ENCODE measurements around the gene STARD3. TPM values are rescaled to one million over a fixed set of nuclear protein-coding genes. Genes with fewer than 3 reads are reported as not detected.

STARD3 gene
- total and polyA plus RNA-seq, 9 of the 15 experiments (the other 6 are each of a cell fraction or from before 2014, with no cell fraction given) = 0.63 to 87.0 (median 46.0) TPM

DNA sequence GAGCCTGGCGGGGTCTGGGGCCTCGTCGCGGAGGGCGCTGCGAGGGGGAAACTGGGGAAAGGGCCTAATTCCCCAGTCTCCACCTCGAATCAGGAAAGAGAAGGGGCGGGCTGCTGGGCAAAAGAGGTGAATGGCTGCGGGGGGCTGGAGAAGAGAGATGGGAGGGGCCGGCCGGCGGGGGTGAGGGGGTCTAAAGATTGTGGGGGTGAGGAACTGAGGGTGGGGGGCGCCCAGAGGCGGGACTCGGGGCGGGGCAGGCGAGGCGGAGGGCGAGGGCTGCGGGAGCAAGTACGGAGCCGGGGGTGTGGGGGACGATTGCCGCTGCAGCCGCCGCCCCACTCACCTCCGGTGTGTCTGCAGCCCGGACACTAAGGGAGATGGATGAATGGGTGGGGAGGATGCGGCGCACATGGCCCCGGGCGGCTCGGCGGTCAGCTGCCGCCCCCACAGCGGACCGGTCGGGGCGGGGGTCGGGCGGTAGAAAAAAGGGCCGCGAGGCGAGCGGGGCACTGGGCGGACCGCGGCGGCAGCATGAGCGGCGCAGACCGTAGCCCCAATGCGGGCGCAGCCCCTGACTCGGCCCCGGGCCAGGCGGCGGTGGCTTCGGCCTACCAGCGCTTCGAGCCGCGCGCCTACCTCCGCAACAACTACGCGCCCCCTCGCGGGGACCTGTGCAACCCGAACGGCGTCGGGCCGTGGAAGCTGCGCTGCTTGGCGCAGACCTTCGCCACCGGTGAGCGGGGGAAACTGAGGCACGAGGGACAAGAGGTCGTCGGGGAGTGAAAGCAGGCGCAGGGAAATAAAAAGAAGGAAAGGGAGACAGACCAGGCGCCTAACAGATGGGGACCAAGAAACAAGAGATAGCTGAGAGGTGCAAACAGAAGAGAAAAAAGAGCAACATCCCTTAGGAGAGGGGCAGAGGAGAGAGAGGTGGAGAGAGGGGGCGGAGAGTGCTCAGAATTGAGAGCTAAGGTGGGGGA lies 31.3 kb downstream of the STARD3 start, which contains the start of gene PNMT (continued):
- TF ChIP-seq HMG20B (CRISPR knock-in tag; IDR thresholded peaks at IDR 0.05) (no peak), EHMT2 (IDR thresholded peaks at IDR 0.05) (peak; percentile 30; the same call in 1 of the 2 replicates), ZNF280B (CRISPR knock-in tag; IDR thresholded peaks at IDR 0.05) (no peak), KAT2B (IDR thresholded peaks at IDR 0.05; ENCODE audit: low read depth, low read length) (no peak), ZNF134 (CRISPR knock-in tag; conservative IDR thresholded peaks at IDR 0.05) (no peak), SOX6 (IDR thresholded peaks at IDR 0.05) (peak; percentile 41; the same call in 1 of the 2 replicates), PRMT5 (CRISPR knock-in tag; IDR thresholded peaks at IDR 0.05) (no peak)
- TF ChIP-seq, protein P1, sequence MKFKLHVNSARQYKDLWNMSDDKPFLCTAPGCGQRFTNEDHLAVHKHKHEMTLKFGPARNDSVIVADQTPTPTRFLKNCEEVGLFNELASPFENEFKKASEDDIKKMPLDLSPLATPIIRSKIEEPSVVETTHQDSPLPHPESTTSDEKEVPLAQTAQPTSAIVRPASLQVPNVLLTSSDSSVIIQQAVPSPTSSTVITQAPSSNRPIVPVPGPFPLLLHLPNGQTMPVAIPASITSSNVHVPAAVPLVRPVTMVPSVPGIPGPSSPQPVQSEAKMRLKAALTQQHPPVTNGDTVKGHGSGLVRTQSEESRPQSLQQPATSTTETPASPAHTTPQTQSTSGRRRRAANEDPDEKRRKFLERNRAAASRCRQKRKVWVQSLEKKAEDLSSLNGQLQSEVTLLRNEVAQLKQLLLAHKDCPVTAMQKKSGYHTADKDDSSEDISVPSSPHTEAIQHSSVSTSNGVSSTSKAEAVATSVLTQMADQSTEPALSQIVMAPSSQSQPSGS (CRISPR knock-in tag; IDR thresholded peaks at IDR 0.05) = no peak
- TF ChIP-seq, protein P2, sequence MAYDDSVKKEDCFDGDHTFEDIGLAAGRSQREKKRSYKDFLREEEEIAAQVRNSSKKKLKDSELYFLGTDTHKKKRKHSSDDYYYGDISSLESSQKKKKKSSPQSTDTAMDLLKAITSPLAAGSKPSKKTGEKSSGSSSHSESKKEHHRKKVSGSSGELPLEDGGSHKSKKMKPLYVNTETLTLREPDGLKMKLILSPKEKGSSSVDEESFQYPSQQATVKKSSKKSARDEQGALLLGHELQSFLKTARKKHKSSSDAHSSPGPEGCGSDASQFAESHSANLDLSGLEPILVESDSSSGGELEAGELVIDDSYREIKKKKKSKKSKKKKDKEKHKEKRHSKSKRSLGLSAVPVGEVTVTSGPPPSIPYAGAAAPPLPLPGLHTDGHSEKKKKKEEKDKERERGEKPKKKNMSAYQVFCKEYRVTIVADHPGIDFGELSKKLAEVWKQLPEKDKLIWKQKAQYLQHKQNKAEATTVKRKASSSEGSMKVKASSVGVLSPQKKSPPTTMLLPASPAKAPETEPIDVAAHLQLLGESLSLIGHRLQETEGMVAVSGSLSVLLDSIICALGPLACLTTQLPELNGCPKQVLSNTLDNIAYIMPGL (CRISPR knock-in tag; IDR thresholded peaks at IDR 0.05) = peak; percentile 98; the same call in 1 of the 2 replicates
- TF ChIP-seq, protein P3, sequence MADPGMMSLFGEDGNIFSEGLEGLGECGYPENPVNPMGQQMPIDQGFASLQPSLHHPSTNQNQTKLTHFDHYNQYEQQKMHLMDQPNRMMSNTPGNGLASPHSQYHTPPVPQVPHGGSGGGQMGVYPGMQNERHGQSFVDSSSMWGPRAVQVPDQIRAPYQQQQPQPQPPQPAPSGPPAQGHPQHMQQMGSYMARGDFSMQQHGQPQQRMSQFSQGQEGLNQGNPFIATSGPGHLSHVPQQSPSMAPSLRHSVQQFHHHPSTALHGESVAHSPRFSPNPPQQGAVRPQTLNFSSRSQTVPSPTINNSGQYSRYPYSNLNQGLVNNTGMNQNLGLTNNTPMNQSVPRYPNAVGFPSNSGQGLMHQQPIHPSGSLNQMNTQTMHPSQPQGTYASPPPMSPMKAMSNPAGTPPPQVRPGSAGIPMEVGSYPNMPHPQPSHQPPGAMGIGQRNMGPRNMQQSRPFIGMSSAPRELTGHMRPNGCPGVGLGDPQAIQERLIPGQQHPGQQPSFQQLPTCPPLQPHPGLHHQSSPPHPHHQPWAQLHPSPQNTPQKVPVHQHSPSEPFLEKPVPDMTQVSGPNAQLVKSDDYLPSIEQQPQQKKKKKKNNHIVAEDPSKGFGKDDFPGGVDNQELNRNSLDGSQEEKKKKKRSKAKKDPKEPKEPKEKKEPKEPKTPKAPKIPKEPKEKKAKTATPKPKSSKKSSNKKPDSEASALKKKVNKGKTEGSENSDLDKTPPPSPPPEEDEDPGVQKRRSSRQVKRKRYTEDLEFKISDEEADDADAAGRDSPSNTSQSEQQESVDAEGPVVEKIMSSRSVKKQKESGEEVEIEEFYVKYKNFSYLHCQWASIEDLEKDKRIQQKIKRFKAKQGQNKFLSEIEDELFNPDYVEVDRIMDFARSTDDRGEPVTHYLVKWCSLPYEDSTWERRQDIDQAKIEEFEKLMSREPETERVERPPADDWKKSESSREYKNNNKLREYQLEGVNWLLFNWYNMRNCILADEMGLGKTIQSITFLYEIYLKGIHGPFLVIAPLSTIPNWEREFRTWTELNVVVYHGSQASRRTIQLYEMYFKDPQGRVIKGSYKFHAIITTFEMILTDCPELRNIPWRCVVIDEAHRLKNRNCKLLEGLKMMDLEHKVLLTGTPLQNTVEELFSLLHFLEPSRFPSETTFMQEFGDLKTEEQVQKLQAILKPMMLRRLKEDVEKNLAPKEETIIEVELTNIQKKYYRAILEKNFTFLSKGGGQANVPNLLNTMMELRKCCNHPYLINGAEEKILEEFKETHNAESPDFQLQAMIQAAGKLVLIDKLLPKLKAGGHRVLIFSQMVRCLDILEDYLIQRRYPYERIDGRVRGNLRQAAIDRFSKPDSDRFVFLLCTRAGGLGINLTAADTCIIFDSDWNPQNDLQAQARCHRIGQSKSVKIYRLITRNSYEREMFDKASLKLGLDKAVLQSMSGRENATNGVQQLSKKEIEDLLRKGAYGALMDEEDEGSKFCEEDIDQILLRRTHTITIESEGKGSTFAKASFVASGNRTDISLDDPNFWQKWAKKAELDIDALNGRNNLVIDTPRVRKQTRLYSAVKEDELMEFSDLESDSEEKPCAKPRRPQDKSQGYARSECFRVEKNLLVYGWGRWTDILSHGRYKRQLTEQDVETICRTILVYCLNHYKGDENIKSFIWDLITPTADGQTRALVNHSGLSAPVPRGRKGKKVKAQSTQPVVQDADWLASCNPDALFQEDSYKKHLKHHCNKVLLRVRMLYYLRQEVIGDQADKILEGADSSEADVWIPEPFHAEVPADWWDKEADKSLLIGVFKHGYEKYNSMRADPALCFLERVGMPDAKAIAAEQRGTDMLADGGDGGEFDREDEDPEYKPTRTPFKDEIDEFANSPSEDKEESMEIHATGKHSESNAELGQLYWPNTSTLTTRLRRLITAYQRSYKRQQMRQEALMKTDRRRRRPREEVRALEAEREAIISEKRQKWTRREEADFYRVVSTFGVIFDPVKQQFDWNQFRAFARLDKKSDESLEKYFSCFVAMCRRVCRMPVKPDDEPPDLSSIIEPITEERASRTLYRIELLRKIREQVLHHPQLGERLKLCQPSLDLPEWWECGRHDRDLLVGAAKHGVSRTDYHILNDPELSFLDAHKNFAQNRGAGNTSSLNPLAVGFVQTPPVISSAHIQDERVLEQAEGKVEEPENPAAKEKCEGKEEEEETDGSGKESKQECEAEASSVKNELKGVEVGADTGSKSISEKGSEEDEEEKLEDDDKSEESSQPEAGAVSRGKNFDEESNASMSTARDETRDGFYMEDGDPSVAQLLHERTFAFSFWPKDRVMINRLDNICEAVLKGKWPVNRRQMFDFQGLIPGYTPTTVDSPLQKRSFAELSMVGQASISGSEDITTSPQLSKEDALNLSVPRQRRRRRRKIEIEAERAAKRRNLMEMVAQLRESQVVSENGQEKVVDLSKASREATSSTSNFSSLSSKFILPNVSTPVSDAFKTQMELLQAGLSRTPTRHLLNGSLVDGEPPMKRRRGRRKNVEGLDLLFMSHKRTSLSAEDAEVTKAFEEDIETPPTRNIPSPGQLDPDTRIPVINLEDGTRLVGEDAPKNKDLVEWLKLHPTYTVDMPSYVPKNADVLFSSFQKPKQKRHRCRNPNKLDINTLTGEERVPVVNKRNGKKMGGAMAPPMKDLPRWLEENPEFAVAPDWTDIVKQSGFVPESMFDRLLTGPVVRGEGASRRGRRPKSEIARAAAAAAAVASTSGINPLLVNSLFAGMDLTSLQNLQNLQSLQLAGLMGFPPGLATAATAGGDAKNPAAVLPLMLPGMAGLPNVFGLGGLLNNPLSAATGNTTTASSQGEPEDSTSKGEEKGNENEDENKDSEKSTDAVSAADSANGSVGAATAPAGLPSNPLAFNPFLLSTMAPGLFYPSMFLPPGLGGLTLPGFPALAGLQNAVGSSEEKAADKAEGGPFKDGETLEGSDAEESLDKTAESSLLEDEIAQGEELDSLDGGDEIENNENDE (IDR thresholded peaks at IDR 0.05; ENCODE audit: low read depth, low read length) = no peak
